MG63 (cell line): ENCODE measurements around the gene INTS4. TPM values are rescaled to one million over a fixed set of nuclear protein-coding genes. Genes with fewer than 3 reads are reported as not detected.
A peak's percentile ranks its signal among the peaks of the same experiment; 100 is the strongest.
"Not testable (repeated sequence)": the region's sequence is repeated elsewhere in the genome, so short reads cannot be mapped to it uniquely, and the experiment has no call there.

ENCODE experiments used
- DNase-seq: peaks from one replicate; pipeline ENCODE4 v3.0.0-alpha.2; 2020
- H3K27me3 ChIP-seq: fragments of 250-450 bp; sonication (Bioruptor Pico); 2 replicates; pipeline ENCODE4 v1.5.1; 2020; ENCODE audit warnings: mild to moderate bottlenecking, moderate library complexity
- H3K36me3 ChIP-seq: fragments of 250-450 bp; sonication (Bioruptor Pico); 2 replicates; pipeline ENCODE4 v1.5.1; 2020; ENCODE audit warnings: mild to moderate bottlenecking, moderate library complexity
- H3K4me3 ChIP-seq: fragments of 250-450 bp; sonication (Bioruptor Pico); 2 replicates; pipeline ENCODE4 v1.5.1; 2020; ENCODE audit warnings: mild to moderate bottlenecking, moderate library complexity
- H3K9me3 ChIP-seq: fragments of 250-450 bp; sonication (Bioruptor Pico); 2 replicates; pipeline ENCODE4 v1.5.1; 2020; ENCODE audit warnings: mild to moderate bottlenecking, moderate library complexity
- total RNA-seq: library from RNA; depleted of rRNA; stranded (reverse); fragments of >200 nt; shearing (Covaris generic); gene quantifications from 2 replicates; pipeline ENCODE4 v1.2.3, GENCODE V29; 2014; ENCODE audit warnings: low replicate concordance

The INTS4 gene
- total RNA-seq, 1 experiment from 2014 or later: 11.0 TPM

- Histone ChIP-seq H3K4me3 (no peak overlapping the region), H3K27me3 (no peaks in the 10 kb centered on the region), H3K36me3 (no peaks in the 10 kb centered on the region), H3K9me3 (no peaks in the 10 kb centered on the region)
- no peak for DNase-seq
Observed at GRCh38 chr11:77999446-78000030, 5.1 kb upstream of the INTS4 start.

GRCh38 chr11:77993902-77994301 lies 566 bp downstream of the INTS4 start:
- Histone ChIP-seq H3K36me3 (no peaks in the 10 kb centered on the region; the same call in none of the 2 replicates), H3K9me3 (no peaks in the 10 kb centered on the region), H3K27me3 (no peaks in the 10 kb centered on the region), H3K4me3 (peak overlapping the region; percentile 77)
- no peak for DNase-seq

- no peak for DNase-seq
- Histone ChIP-seq H3K9me3 (no peaks in the 10 kb centered on the region), H3K27me3 (no peaks in the 10 kb centered on the region), H3K4me3 (no peak overlapping the region), H3K36me3 (peaks cover 17% of the 10 kb centered on the region)
Observed at GRCh38 chr11:77990981-77991380, 3.5 kb downstream of the INTS4 start.

GRCh38 chr11:77986456-77986855 lies 8.0 kb downstream of the INTS4 start:
- not testable (repeated sequence) for H3K27me3 ChIP-seq, DNase-seq

GRCh38 chr11:77981346-77981947 lies 13.0 kb downstream of the INTS4 start:
- no peak for DNase-seq
- Histone ChIP-seq H3K4me3 (no peak overlapping the region), H3K9me3 (no peaks in the 10 kb centered on the region), H3K36me3 (peaks cover 36% of the 10 kb centered on the region), H3K27me3 (no peaks in the 10 kb centered on the region)

More at GRCh38 chr11:77986456-77986855, 8.0 kb downstream of the INTS4 start:
- H3K4me3 ChIP-seq, H3K9me3 ChIP-seq: not testable (repeated sequence)
- peaks cover 27% of the 10 kb centered on the region for H3K36me3 ChIP-seq

GRCh38 chr11:77968337-77968736 lies 26.1 kb downstream of the INTS4 start:
- Histone ChIP-seq H3K27me3 (no peaks in the 10 kb centered on the region), H3K36me3 (no peaks in the 10 kb centered on the region; the same call in 1 of the 2 replicates), H3K9me3 (no peaks in the 10 kb centered on the region), H3K4me3 (no peak overlapping the region)
- DNase-seq: no peak

GRCh38 chr11:77967753-77968152 lies 26.7 kb downstream of the INTS4 start:
- no peaks in the 10 kb centered on the region for H3K36me3 ChIP-seq
- H3K4me3 ChIP-seq: no peak overlapping the region

GRCh38 chr11:77967121-77967520 lies 27.3 kb downstream of the INTS4 start:
- H3K27me3 ChIP-seq: no peaks in the 10 kb centered on the region
- DNase-seq: no peak
- H3K4me3 ChIP-seq: no peak overlapping the region
- no peaks in the 10 kb centered on the region; the same call in 1 of the 2 replicates for H3K36me3 ChIP-seq
- no peaks in the 10 kb centered on the region for H3K9me3 ChIP-seq

More at GRCh38 chr11:77967753-77968152, 26.7 kb downstream of the INTS4 start:
- no peaks in the 10 kb centered on the region for H3K27me3 ChIP-seq
- H3K9me3 ChIP-seq: no peaks in the 10 kb centered on the region
- DNase-seq: no peak

GRCh38 chr11:77966338-77966737 lies 28.1 kb downstream of the INTS4 start:
- no peak for DNase-seq
- H3K36me3 ChIP-seq: no peaks in the 10 kb centered on the region; the same call in 1 of the 2 replicates
- no peaks in the 10 kb centered on the region for H3K9me3 ChIP-seq
- no peaks in the 10 kb centered on the region for H3K27me3 ChIP-seq
- H3K4me3 ChIP-seq: no peak overlapping the region

- no peak overlapping the region for H3K4me3 ChIP-seq
- H3K27me3 ChIP-seq: no peaks in the 10 kb centered on the region
- no peak for DNase-seq
- no peaks in the 10 kb centered on the region for H3K9me3 ChIP-seq
- H3K36me3 ChIP-seq: peaks cover 9% of the 10 kb centered on the region
Observed at GRCh38 chr11:77959434-77959833, 35.0 kb downstream of the INTS4 start.

GRCh38 chr11:77958583-77959177 lies 35.8 kb downstream of the INTS4 start:
- not testable (repeated sequence) for H3K4me3 ChIP-seq, H3K9me3 ChIP-seq, DNase-seq, H3K27me3 ChIP-seq, H3K36me3 ChIP-seq

GRCh38 chr11:77943296-77943695 lies 51.2 kb downstream of the INTS4 start:
- H3K4me3 ChIP-seq, DNase-seq, H3K27me3 ChIP-seq, H3K36me3 ChIP-seq, H3K9me3 ChIP-seq: not testable (repeated sequence)

GRCh38 chr11:77942465-77942864 lies 52.0 kb downstream of the INTS4 start:
- not testable (repeated sequence) for H3K27me3 ChIP-seq, H3K36me3 ChIP-seq, H3K9me3 ChIP-seq, DNase-seq, H3K4me3 ChIP-seq

- not testable (repeated sequence) for DNase-seq, H3K27me3 ChIP-seq, H3K36me3 ChIP-seq, H3K9me3 ChIP-seq, H3K4me3 ChIP-seq
Observed at GRCh38 chr11:77933596-77933995, 60.9 kb downstream of the INTS4 start.

- not testable (repeated sequence) for H3K27me3 ChIP-seq, H3K4me3 ChIP-seq, DNase-seq, H3K36me3 ChIP-seq, H3K9me3 ChIP-seq
Observed at GRCh38 chr11:77930334-77931208, 63.9 kb downstream of the INTS4 start.

GRCh38 chr11:77917713-77918112 lies 76.8 kb downstream of the INTS4 start:
- H3K4me3 ChIP-seq, H3K36me3 ChIP-seq, H3K9me3 ChIP-seq, DNase-seq, H3K27me3 ChIP-seq: not testable (repeated sequence)

- not testable (repeated sequence) for H3K4me3 ChIP-seq, H3K27me3 ChIP-seq, H3K9me3 ChIP-seq, H3K36me3 ChIP-seq
- DNase-seq: peak; percentile 71
Observed at GRCh38 chr11:77914307-77914791, 80.1 kb downstream of the INTS4 start.
